ENCODE results near the gene CTDNEP1. TPM values are rescaled to one million over a fixed set of nuclear protein-coding genes. Genes with fewer than 3 reads are reported as not detected.
A peak's percentile ranks its signal among the peaks of the same experiment; 100 is the strongest.

Gene CTDNEP1
- total and polyA plus RNA-seq, 2 of the 4 experiments (the other 2 are of a cell fraction) = 23.8 to 132 TPM

DNA sequence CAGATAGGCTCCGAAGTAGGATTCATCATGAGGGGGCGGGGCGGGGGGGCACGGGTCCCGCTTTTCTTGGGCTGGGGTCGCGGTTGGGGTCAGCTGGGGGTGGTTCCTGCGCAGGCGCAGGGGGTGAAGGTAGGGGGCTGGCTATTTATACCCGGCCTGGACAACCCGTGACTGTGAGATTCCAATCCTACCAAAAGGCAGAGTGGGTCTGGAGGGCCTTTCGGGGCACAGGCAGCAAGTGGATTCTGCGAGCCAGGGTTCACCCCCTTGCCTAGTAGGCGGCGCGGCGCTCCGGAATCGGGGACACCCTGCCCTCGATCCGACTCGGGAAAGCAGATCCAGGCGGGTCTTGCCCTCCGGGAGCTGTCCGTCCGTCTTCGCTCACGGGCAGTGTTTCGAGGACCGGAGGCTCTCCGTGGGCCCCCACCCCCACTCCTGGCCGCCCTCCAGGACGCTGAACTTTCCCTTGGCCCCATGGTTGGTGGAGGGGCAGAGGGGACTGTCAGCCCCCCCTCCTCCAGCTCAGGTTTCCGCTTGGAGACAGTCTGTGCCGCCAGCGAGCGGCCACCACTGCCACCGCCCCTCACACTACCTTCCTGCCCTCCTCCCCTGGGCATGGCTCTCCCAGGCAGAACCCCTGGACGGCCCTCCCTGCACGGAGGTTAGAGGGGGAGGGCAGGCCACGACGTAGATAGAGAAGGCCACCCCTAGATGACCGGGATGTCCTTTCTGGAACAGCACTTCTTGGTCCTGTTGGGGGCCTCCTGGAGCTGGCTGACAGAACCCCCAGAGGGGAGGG is 30.6 kb upstream of the CTDNEP1 start:
- no peak overlapping the region for H3K9ac ChIP-seq (ENCODE audit: low read depth, low read length)
- H2BK20ac ChIP-seq (ENCODE audit: low read depth, low read length) = no peak overlapping the region
- ChIA-PET CTCF (interaction anchor here (2.7 kb wide), 1 partner anchor 14 kb away, joined by 17 read pairs; no protein-coding TSS in a partner anchor), POLR2A (ENCODE audit: unreplicated experiment) (no interaction called here)
- in situ Hi-C loops (cut with MboI; ENCODE audit: low sequenced_read_pairs) (no loop called here), dilution Hi-C loops (cut with HindIII; ENCODE audit: low sequenced_read_pairs, unreplicated experiment) (no loop called here), intact Hi-C loops (cut with micrococcal nuclease) (loop anchor here (2.0 kb wide), 1 partner anchor 307 kb away; no protein-coding TSS in a partner anchor)
- H3K4me3 ChIP-seq (ENCODE audit: insufficient read depth, low read depth, low read length) = peak overlapping the region; percentile 33
- no peaks in the 10 kb centered on the region for H3K36me3 ChIP-seq (ENCODE audit: control insufficient read depth, insufficient read depth, low read length)
- no TSS peak for BruUV-seq (replicated peaks)
- no peaks in the 10 kb centered on the region for H3K9me3 ChIP-seq (ENCODE audit: control insufficient read depth, insufficient read depth, low read length)
- H4K91ac ChIP-seq (ENCODE audit: insufficient read depth, low read depth, low read length) = no peak overlapping the region
- H2BK15ac ChIP-seq (ENCODE audit: low read depth, low read length) = no peak overlapping the region
- peak overlapping the region; percentile 91 for H2AFZ ChIP-seq (replicated peaks; ENCODE audit: low read length, poor library complexity)
- no peak overlapping the region for H3K4ac ChIP-seq (ENCODE audit: low read depth, low read length)
- H3K14ac ChIP-seq (replicated peaks; ENCODE audit: low read depth, low read length) = no peak overlapping the region
- H4K5ac ChIP-seq (ENCODE audit: low read depth, low read length) = no peak overlapping the region
- no peak overlapping the region for H3K27ac ChIP-seq (ENCODE audit: insufficient read depth, low read length)
- 2% methylated on average over 8 of the region's 43 CpGs; no CpG with 5 or more reads in 1 of the 2 experiments for WGBS, 2 experiments (ENCODE audit: extremely low coverage in 2 of 2, insufficient read length in 1 of 2)
- H3K27me3 ChIP-seq (ENCODE audit: control insufficient read depth, insufficient read depth, low read length) = peaks cover 33% of the 10 kb centered on the region; the same call in 1 of the 2 replicates
- H2BK5ac ChIP-seq (ENCODE audit: low read depth, low read length, poor library complexity, severe bottlenecking) = no peak overlapping the region
- no peaks in the 10 kb centered on the region for H3K79me1 ChIP-seq (ENCODE audit: low read depth in 1 of 2, low read length in 2 of 2)
- no peak overlapping the region for H2BK120ac ChIP-seq (ENCODE audit: low read depth, low read length)
- no peak overlapping the region for H4K8ac ChIP-seq (ENCODE audit: low read depth in 2 of 2, low read length in 2 of 2)
- H3K18ac ChIP-seq (ENCODE audit: low read depth, low read length) = no peak overlapping the region
- no peak overlapping the region for H3K23ac ChIP-seq (ENCODE audit: low read depth, low read length)
- no peak overlapping the region for H2AK9ac ChIP-seq (replicated peaks; ENCODE audit: low read depth, low read length, poor library complexity)
- H2AK5ac ChIP-seq (ENCODE audit: low read depth, low read length) = no peak overlapping the region
- H3K9me1 ChIP-seq (ENCODE audit: insufficient read depth, low read length) = no peaks in the 10 kb centered on the region
- no peak for ATAC-seq (ENCODE audit: low read depth)
- TF ChIP-seq FOS (IDR thresholded peaks at IDR 0.05; ENCODE audit: low read depth, low read length) (no peak), CHD1 (IDR thresholded peaks at IDR 0.05; ENCODE audit: low read depth, low read length) (no peak), NFE2L2 (IDR thresholded peaks at IDR 0.05; ENCODE audit: low read depth, low read length) (no peak), MAZ (IDR thresholded peaks at IDR 0.05; ENCODE audit: borderline replicate concordance, low read depth, low read length) (no peak), RFX5 (IDR thresholded peaks at IDR 0.05; ENCODE audit: low read depth, low read length) (no peak), MXI1 (IDR thresholded peaks at IDR 0.05; ENCODE audit: borderline replicate concordance, low read depth, low read length) (no peak), POLR2A (IDR thresholded peaks at IDR 0.05; ENCODE audit: low read depth, low read length) (no peak)
- TF ChIP-seq, protein P1, sequence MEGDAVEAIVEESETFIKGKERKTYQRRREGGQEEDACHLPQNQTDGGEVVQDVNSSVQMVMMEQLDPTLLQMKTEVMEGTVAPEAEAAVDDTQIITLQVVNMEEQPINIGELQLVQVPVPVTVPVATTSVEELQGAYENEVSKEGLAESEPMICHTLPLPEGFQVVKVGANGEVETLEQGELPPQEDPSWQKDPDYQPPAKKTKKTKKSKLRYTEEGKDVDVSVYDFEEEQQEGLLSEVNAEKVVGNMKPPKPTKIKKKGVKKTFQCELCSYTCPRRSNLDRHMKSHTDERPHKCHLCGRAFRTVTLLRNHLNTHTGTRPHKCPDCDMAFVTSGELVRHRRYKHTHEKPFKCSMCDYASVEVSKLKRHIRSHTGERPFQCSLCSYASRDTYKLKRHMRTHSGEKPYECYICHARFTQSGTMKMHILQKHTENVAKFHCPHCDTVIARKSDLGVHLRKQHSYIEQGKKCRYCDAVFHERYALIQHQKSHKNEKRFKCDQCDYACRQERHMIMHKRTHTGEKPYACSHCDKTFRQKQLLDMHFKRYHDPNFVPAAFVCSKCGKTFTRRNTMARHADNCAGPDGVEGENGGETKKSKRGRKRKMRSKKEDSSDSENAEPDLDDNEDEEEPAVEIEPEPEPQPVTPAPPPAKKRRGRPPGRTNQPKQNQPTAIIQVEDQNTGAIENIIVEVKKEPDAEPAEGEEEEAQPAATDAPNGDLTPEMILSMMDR (conservative IDR thresholded peaks at IDR 0.05; ENCODE audit: low read depth, low read length) = no peak
- no peak for DNase-seq
- H3K56ac ChIP-seq (ENCODE audit: extremely low read depth, insufficient read depth, low read length) = no peak overlapping the region
- H3K4me2 ChIP-seq (ENCODE audit: low read depth, low read length) = peak overlapping the region; percentile 68
- no peaks in the 10 kb centered on the region for H4K20me1 ChIP-seq (ENCODE audit: insufficient read depth, low read length)
- H3K4me1 ChIP-seq (ENCODE audit: control insufficient read depth, insufficient read depth, low read length) = peaks cover 2% of the 10 kb centered on the region; the same call in 1 of the 2 replicates
